ENCODE measurements around the gene LAMB1.
"Not testable (repeated sequence)": the region's sequence is repeated elsewhere in the genome, so short reads cannot be mapped to it uniquely, and the experiment has no call there.

Gene LAMB1

GRCh38 chr7:108002726-108003598, at the start of gene LAMB1:
Gene LAMB1 (minus strand): TSS chr7:108003161. CDS start chr7:108002885, 276 bp downstream.
- DNase-seq (ENCODE audit: low spot score): no peak

- no peak for DNase-seq (ENCODE audit: low spot score)
Measured at GRCh38 chr7:108051454-108051853, 48.5 kb upstream of the LAMB1 start.

- no peak for DNase-seq (ENCODE audit: low spot score)
Measured at GRCh38 chr7:108049962-108050361, 47.0 kb upstream of the LAMB1 start.

GRCh38 chr7:108048422-108048821, 45.5 kb upstream of the LAMB1 start:
- DNase-seq (ENCODE audit: low spot score): no peak

GRCh38 chr7:108046952-108047506, 44.1 kb upstream of the LAMB1 start:
- no peak for DNase-seq (ENCODE audit: low spot score)

- no peak for DNase-seq (ENCODE audit: low spot score)
Measured at GRCh38 chr7:108045669-108046068, 42.7 kb upstream of the LAMB1 start.

GRCh38 chr7:108045154-108045553, 42.2 kb upstream of the LAMB1 start:
- no peak for DNase-seq (ENCODE audit: low spot score)

- DNase-seq (ENCODE audit: low spot score): no peak
Measured at GRCh38 chr7:108044345-108044744, 41.4 kb upstream of the LAMB1 start.

GRCh38 chr7:108038986-108039385, 36.0 kb upstream of the LAMB1 start:
- no peak for DNase-seq (ENCODE audit: low spot score)

- DNase-seq (ENCODE audit: low spot score): no peak
Measured at GRCh38 chr7:108037741-108038140, 34.8 kb upstream of the LAMB1 start.

- DNase-seq (ENCODE audit: low spot score): no peak
Measured at GRCh38 chr7:108037140-108037539, 34.2 kb upstream of the LAMB1 start.

- DNase-seq (ENCODE audit: low spot score): no peak
Measured at GRCh38 chr7:108034586-108034985, 31.6 kb upstream of the LAMB1 start.

- no peak for DNase-seq (ENCODE audit: low spot score)
Measured at GRCh38 chr7:108033776-108034497, 31.0 kb upstream of the LAMB1 start.

- not testable (repeated sequence) for DNase-seq (ENCODE audit: low spot score)
Measured at GRCh38 chr7:108033309-108033708, 30.3 kb upstream of the LAMB1 start.

- DNase-seq (ENCODE audit: low spot score): no peak
Measured at GRCh38 chr7:108030516-108030915, 27.6 kb upstream of the LAMB1 start.

- DNase-seq (ENCODE audit: low spot score): no peak
Measured at GRCh38 chr7:108029034-108029433, 26.1 kb upstream of the LAMB1 start.

GRCh38 chr7:108028111-108028510, 25.1 kb upstream of the LAMB1 start:
- DNase-seq (ENCODE audit: low spot score): no peak

- no peak for DNase-seq (ENCODE audit: low spot score)
Measured at GRCh38 chr7:108027239-108027638, 24.3 kb upstream of the LAMB1 start.

GRCh38 chr7:108026647-108027046, 23.7 kb upstream of the LAMB1 start:
- no peak for DNase-seq (ENCODE audit: low spot score)

- DNase-seq (ENCODE audit: low spot score): no peak
Measured at GRCh38 chr7:108026116-108026515, 23.2 kb upstream of the LAMB1 start.

GRCh38 chr7:108024538-108024937, 21.6 kb upstream of the LAMB1 start:
- DNase-seq (ENCODE audit: low spot score): no peak

GRCh38 chr7:108020585-108020984, 17.6 kb upstream of the LAMB1 start:
- no peak for DNase-seq (ENCODE audit: low spot score)

GRCh38 chr7:108018668-108019067, 15.7 kb upstream of the LAMB1 start:
- no peak for DNase-seq (ENCODE audit: low spot score)
